GM21423 (cell line): ENCODE measurements around the gene PCNT.

ENCODE experiments used
- ATAC-seq: cut with Tn5 transposase; IDR thresholded peaks from one replicate; pipeline ENCODE4 v1.9.1; 2021; ENCODE audit warnings: mild to moderate bottlenecking, moderate library complexity; ENCODE audit not compliant: unreplicated experiment

The PCNT gene

GRCh38 chr21:46334351-46335140, 10.6 kb downstream of the PCNT start:
- no peak for ATAC-seq

GRCh38 chr21:46336603-46337002, 12.6 kb downstream of the PCNT start:
- no peak for ATAC-seq

GRCh38 chr21:46340998-46341397, 17.0 kb downstream of the PCNT start:
- ATAC-seq, result no peak

GRCh38 chr21:46344219-46344915, 20.4 kb downstream of the PCNT start:
- ATAC-seq, result no peak

- ATAC-seq, result no peak
These were observed 21.9 kb downstream of the PCNT start for GRCh38 chr21:46345861-46346260.

GRCh38 chr21:46346296-46347202, 22.6 kb downstream of the PCNT start:
- ATAC-seq, result no peak

GRCh38 chr21:46347203-46347550, 23.2 kb downstream of the PCNT start:
- no peak for ATAC-seq

GRCh38 chr21:46347791-46348381, 23.9 kb downstream of the PCNT start:
- ATAC-seq, result no peak

- ATAC-seq, result no peak
These were observed 25.3 kb downstream of the PCNT start for GRCh38 chr21:46349134-46349760.

GRCh38 chr21:46350571-46350970, 26.6 kb downstream of the PCNT start:
- ATAC-seq, result no peak

GRCh38 chr21:46350981-46351380, 27.0 kb downstream of the PCNT start:
- ATAC-seq, result no peak

- ATAC-seq, result no peak
These were observed 27.7 kb downstream of the PCNT start for GRCh38 chr21:46351476-46352163.

GRCh38 chr21:46352164-46352515, 28.2 kb downstream of the PCNT start:
- ATAC-seq, result no peak

GRCh38 chr21:46352913-46353312, 29.0 kb downstream of the PCNT start:
- ATAC-seq, result no peak

- no peak for ATAC-seq
These were observed 30.1 kb downstream of the PCNT start for GRCh38 chr21:46354046-46354445.

GRCh38 chr21:46354518-46354917, 30.6 kb downstream of the PCNT start:
- no peak for ATAC-seq

- ATAC-seq, result no peak
These were observed 31.4 kb downstream of the PCNT start for GRCh38 chr21:46355161-46356004.

- ATAC-seq, result no peak
These were observed 32.0 kb downstream of the PCNT start for GRCh38 chr21:46356005-46356338.
